GM18870 (cell line): ENCODE results near the gene DGKH.

Source experiments
- ATAC-seq: cut with Tn5 transposase; IDR thresholded peaks from one replicate; pipeline ENCODE4 v1.9.1; 2021; ENCODE audit warnings: moderate library complexity; ENCODE audit not compliant: unreplicated experiment

DGKH gene, protein sequence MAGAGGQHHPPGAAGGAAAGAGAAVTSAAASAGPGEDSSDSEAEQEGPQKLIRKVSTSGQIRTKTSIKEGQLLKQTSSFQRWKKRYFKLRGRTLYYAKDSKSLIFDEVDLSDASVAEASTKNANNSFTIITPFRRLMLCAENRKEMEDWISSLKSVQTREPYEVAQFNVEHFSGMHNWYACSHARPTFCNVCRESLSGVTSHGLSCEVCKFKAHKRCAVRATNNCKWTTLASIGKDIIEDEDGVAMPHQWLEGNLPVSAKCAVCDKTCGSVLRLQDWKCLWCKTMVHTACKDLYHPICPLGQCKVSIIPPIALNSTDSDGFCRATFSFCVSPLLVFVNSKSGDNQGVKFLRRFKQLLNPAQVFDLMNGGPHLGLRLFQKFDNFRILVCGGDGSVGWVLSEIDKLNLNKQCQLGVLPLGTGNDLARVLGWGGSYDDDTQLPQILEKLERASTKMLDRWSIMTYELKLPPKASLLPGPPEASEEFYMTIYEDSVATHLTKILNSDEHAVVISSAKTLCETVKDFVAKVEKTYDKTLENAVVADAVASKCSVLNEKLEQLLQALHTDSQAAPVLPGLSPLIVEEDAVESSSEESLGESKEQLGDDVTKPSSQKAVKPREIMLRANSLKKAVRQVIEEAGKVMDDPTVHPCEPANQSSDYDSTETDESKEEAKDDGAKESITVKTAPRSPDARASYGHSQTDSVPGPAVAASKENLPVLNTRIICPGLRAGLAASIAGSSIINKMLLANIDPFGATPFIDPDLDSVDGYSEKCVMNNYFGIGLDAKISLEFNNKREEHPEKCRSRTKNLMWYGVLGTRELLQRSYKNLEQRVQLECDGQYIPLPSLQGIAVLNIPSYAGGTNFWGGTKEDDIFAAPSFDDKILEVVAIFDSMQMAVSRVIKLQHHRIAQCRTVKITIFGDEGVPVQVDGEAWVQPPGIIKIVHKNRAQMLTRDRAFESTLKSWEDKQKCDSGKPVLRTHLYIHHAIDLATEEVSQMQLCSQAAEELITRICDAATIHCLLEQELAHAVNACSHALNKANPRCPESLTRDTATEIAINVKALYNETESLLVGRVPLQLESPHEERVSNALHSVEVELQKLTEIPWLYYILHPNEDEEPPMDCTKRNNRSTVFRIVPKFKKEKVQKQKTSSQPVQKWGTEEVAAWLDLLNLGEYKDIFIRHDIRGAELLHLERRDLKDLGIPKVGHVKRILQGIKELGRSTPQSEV

DNA sequence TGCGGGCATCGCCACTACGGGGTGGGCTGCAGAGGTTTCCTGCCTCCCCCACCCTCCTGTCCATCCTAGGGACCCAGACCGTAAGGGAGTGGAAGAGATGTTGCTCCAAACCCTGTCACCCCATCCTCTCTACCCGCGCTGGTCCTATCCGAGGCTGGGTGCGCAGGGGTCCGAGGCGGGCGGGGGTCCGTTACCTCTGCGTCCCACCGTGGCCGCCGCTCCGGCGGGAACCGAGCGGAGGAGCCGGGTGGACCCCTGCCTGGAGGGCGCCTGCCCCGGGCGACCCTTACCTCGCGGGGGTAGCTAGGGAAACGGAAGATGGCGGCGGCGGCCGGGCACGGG lies at the start of gene DGKH:
Gene DGKH (plus strand): TSS at position 307 of the 342 bp plus-strand sequence. CDS start 126 bp downstream, outside the sequence.
- ATAC-seq = no peak

DNA sequence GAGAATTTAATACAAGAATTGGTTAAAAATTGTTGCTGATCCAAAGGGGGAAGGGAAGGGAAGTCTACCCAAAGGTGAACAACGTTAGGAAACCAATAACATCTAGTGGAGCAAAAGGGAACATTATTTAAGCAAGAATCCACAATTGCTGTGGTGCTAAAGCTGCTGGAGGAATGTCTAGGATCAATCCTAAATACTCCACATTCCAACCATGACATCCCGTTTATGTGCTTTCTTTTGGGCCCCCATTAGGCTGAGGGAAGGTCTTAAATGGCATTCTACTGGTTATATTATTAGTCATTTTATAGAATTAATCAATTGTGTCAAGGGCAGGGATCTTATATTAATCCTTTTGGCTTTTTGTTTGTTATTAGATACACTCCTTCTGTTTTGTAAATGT lies 47.6 kb upstream of the DGKH start:
- ATAC-seq = no peak

DNA sequence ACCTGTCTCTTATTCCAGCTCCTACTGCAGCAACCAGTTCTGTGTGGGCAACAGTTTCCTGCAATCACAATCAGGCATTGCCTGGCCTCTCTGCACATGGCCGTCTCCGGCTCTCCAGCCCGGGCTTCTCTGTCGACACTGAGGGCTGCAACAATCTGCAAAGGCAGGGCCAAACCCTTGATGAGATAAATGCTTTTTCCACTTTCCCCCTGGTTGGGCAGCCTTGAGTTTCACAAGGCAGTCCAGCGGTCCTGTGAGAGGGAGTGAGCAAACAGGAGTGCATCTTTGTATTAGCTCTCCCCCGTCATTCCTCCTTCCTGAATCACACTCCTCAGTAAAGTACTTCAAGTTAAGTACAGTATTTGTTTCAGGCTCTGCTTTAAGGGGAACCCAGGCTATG lies 46.9 kb upstream of the DGKH start:
- ATAC-seq = no peak

DNA sequence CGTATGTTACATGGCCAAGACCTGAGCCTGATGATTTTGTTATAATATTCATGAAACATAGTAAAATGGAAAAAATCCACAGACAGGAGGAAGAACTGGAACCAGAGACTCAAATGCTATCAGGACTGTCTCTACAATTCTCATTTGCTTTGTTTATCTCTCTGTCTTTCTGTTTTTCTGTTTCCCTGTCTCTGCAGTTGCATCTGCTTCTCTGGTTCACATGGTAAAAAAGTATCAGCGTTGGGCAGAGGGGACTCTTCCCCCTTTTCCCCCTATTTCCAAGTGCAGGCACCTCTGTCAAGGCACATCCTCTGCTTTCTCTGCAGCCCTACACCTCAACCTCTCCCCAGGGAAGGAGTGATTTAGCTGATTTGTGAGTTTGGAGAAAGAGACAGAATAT lies 46.4 kb upstream of the DGKH start:
- ATAC-seq = no peak

DNA sequence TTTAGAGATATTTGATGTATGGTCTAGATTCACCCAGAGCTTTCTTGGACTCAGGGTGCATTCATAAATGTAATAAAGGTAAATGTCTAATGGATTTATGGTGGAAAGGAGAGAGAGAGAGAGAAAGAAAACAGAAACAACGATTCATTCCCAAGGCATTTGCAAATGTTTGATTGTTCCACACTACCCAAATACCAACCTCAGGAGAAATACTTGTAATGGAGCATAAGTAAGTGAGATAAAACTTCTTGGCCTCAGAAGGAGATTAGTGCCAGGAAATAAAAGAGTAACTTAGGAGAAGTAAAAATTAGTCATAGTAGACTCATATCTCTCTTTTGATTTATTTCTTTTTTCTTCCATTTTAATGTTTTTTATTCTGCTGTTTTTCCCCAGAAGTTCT lies 40.6 kb upstream of the DGKH start:
- no peak for ATAC-seq

DNA sequence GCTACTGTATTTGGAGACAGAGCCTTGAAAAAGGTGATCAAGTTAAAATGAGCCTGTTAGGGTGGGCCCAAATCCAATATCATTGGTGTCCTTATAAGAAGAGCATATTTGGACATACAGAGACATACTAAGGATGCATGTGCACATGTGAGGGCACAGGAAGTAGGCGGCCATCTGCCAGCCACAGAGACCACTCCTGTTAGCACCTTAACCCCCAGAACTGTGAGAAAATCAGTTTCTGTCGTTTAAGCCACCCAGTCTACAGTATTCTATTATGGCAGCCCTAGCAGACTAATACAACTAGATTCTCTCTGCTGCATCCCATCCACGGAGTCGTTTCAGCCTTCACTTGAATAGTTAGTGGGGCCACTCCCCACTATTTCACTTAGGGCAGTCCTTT lies 39.4 kb upstream of the DGKH start:
- no peak for ATAC-seq

DNA sequence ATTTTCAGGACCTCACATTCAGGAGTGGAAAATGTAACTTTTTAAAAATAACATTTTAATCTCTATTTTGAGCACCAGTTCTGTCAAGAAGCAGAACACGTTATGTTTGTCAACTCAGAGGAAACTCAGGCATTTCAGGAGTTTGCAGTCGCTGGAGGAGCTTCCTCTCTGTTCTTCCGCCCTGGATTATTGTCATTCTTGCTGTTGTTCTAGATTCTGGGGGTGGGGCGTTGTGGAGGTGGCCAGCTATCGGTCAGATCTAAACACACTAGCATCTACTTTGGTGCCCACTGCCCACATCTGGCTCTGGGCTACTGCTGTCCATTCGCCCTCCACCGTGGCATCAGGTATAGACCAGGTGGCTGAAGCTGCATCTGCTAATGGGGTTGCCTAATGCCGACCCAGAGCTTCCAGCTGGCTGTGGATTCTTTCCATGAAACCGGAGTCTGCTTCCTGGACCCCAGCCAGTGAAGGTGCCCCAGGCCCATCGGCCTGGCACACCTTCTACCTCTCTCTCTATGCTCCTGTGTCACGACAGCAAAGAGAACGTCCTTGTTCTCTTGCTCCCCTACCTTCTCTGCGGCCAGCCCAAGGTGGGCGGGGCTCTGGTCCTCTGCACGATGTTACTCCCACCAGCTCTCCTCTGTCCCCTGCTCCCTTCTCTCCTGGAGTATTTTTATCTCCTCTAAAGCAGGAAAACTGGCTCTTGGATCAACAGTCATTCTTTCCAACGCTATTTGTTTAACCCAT lies 36.7 kb upstream of the DGKH start:
- ATAC-seq = no peak

DNA sequence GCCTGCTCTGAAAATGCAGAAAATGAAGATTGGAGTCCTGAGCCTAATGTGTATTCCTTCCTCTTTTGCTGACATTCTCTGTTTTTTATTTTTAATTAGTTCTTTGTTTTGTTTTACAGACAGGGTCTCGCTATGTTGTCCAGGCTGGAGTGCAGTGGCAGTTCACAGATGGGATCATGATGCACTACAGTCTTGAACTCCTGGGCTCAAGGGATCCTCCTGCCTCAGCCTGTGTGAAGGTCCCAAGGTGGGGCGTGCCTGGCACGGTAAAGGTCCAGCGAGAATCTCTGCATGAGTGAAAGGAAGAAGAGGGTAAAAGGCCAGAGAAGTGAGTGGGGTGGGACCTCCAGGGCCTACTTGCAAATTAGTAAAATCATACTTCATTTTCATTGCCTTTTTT lies 34.3 kb upstream of the DGKH start:
- ATAC-seq = no peak

DNA sequence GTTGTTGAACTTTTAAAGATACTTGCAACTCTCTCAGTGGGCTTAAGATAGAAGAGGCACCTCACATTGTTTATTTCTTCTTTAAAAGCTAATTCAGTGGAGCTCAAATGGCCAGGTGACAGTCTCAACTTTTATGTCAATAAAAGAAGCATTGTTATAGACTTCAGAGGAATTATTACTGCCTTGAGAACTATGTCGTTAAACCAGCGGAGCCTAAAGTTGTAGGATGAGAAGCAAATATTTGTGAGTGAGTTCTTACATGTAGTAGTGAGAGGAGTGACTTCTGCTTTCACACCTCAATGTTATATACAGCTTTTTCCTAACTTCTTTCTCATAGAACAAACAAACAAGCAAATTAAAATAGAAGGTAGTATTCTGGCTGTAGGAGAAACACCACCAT lies 31.2 kb upstream of the DGKH start:
- no peak for ATAC-seq

DNA sequence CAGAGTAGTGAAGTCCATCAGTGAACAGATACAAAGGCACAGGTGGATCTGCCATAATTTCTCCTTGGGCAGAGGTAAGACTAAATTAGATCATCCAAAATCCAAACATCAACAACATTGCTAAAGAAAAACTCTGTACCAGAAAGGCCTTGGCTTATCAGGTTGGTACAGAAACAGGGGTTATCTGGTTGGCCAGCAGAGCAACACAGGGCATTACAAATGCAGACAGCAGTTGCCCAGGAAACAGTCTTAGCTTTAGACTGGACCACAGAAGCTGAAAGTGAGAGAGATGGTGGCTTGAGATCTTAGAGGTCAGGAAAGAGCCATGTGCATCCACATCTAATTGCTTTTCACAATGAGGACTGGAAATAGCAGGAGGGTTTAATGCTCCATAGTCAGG lies 26.6 kb upstream of the DGKH start:
- ATAC-seq = no peak

DNA sequence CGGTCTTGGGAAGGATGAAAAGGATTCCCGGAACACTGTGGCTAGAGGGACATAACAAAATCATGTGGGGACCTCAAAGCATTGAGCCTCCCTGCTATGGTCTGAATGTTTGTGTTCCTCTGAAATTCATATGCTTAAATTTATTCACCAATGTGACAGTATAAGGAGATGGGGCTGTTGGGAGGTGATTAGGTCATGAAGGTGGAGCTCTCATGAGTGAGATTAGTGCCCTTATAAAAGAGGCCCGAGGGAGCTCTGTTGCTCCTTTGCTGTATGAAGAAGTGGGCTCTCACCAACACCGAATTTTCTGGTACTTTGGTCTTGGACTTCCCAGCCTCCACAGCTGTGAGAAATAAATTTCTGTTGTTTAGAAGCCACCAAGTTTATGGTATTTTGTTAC lies 26.1 kb upstream of the DGKH start:
- ATAC-seq = no peak

DNA sequence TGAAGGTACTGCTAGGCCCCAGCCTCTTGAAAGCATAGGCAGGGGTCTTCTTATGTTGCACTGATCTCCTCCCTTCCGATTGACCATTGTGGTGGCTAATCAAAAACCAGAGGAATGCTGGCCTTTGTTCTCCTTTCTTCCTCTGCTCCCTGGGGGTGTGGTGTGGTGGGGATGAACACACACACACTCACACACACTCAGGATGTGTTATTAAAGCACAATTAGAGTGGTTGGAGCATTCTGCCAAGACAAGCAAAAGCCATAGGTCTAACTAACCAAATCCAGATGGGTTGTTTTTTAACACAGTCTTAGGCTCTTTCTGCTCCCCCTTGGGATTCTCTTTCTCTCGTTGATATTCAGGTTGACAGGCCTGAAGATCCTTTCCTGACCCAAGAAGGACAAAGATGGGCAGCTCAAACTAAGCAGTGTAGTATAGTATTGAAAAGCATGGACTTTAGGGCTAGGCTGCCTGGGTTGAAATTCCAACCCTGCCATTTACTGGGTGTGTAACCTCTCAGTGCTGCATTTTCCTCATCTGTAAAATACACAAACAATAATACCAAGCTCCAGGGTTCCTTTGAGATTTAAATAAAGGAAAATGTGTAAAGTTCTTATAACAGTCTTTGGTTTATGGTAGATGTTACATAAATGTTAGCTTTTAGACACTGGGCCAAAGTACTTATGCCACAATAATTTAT lies 25.5 kb upstream of the DGKH start:
- ATAC-seq = no peak

DNA sequence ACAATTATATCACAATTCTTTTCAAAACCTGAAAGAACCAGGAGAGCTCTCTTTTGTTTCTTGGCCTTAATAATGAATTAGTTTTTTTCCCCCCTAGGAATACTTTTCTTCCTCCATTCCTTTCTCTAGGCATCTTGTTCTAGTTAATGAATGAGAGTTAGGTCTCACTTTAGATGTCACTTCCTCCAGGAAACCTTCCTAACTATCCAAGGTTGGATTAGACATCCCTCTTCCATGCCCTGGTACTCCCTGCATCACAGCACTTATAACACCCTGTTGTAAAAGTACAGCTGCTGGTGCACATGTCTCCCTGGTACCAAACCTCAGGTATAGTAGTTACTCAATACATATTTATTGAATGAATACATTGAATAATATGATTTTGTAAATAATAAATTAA lies 21.2 kb upstream of the DGKH start:
- ATAC-seq = no peak

DNA sequence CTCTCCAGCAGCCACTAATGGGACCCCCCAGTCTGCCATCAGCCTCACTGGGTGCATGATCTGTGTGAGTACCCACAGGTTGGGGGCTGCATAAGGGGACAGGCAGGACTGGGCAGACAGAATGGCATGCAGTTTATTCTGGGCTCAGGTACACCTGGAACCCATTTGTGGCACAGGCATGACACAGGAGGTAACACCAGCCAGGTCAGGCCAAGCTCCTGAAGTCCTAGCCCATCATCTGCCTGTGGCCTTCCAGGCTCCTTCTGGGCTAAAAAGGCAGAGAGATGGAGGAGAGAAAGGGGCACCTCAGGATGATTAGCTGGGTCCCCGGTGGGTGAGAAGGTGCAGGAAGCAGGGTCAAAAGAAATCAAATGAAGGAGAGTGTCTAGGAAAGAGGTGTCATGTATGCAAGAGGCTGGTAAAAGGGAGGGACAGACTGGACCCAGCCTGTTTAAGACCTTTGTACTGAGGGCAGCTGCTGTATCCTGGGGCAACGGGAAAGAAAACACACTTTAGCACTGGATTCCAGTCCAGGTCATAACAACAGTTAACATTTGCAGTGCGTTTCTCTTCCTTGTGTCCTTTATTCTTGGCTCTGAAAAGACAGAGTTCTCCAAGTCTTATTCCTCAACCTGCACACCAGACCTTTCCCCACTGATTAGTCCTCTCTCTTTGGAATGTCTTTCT lies 20.2 kb upstream of the DGKH start:
- ATAC-seq = no peak

DNA sequence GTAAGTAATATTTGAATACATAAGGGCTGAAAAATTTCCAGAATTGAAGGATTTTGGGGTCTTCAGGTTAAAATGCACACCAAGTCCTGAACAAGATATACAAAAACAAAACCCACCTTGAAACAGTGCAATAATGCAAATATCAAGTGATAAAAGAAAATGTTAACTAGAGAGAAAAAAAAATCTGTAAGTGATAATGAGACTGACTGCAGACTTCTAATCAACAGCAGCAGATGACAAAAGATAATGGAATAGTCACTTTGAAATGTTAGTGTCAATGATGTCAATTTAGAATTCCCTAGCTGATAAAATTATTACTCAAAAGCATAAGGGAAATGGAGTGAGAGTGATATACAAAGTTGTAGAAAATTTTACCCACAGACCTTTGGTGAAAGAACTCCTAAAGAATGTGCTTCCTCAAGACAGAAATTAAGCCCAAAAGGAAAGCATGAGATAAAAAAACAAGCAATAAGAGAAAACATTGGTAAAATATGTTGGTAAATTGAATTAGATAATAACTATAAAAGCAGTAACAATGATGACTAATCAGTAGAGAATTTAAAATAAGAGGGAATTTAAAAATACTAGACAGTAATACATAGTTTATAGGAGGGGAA lies 12.4 kb upstream of the DGKH start:
- ATAC-seq = no peak

DNA sequence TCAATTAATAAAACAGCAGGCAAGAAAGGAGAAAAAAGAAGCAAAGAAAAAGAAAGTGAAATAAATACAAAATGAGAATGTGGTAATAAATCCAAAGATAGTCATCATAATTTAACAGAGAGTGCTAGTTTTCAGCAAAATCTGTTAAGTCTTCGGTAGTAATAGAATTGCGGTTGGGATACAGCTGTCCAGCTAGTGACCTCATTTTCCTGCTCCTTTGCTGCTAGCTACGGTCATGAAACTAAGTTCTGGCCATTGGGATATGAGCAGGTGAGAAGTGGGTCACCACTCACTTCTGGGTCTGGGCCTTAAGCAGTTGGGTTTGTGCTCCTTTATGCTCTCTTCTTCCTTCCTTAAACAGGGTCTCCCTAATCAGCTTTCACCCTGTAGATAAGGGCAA lies 11.7 kb upstream of the DGKH start:
- no peak for ATAC-seq

DNA sequence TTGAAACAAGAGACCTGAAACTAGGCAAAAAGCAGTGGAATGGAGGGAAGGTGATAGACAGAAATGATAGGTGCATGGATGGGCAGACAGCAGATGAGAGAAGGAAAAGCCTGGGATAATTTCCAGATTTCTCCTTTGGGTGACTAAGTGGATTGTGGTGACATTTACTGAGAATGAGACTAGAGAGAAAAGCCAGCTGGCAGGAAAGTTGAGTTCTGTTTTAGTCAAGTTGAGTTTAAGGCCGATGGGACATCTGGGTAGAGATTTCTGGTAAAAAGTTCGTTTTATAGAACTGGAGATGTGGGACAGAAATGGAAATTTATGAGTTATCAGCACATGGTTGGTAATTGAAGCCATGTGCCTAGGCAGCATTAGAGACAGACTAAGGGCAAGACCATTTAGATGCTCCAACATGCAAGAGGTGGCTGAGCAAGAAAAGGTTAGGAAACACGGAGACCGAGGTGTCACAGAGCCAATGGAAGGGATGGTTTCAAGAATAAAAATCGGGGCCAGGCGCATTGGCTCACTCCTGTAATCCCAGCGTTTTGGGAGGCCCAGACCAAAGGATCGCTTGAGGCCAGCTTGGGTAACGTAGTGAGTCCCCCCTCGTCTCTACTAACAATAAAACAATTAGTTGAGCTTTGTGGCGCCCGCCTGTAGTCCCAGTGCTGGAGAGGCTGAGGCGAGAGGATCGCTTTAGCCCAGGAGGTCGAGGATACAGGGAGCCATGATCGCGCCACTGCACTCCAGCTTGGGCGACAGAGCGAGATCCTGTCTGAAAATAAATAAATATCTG lies 9.6 kb upstream of the DGKH start:
- no peak for ATAC-seq

DNA sequence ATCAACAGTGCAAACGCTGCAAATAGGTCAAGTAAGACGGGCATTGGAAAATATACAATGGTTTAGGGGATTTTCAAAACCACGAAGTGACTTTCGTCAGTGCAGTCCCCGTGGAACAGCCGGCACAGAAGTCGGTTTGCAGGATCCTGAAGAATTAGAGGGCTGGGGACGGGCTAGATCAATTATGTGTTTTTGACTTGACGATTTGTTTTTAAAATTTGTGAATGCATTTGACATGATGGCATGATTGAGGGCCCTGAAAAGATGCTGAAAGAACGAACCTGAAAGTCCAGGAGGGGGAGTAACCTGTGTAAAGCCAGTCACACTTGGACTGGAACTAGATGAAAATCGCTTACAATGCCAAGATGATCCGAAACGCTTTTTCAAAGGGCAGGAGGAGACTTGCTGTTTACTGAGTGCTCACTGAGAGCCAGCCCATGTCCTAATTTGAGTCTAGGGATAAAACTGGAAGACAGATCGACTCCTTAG lies 8.9 kb upstream of the DGKH start:
- peak; percentile 7 for ATAC-seq
